Measurements from ENCODE around the gene RUNDC3A. TPM values are rescaled to one million over a fixed set of nuclear protein-coding genes. Genes with fewer than 3 reads are reported as not detected.

RUNDC3A gene
- total RNA-seq, 1 experiment from 2014 or later = 3.6 TPM

- Histone ChIP-seq H3K36me3 (ENCODE audit: control insufficient read depth, insufficient read depth, low read length) (no peaks in the 10 kb centered on the region), H3K4me3 (ENCODE audit: low read depth in 2 of 2, low read length in 2 of 2) (no peak overlapping the region), H3K4me1 (ENCODE audit: control insufficient read depth, insufficient read depth, low read length) (no peaks in the 10 kb centered on the region), H3K27me3 (ENCODE audit: control insufficient read depth, insufficient read depth, low read length) (no peaks in the 10 kb centered on the region), H3K27ac (ENCODE audit: low read length) (no peak overlapping the region), H3K9me3 (ENCODE audit: control insufficient read depth, insufficient read depth, low read depth, low read length) (no peaks in the 10 kb centered on the region)
- TF ChIP-seq CTCF (IDR thresholded peaks at IDR 0.05) (no peak), SIN3A (IDR thresholded peaks at IDR 0.05; ENCODE audit: borderline replicate concordance, insufficient read depth, low read depth, low read length) (no peak), TCF7L2 (IDR thresholded peaks at IDR 0.05; ENCODE audit: low read depth, low read length) (no peak), REST (IDR thresholded peaks at IDR 0.05; ENCODE audit: insufficient read depth in 1 of 2, low read depth in 2 of 2, low read length in 1 of 2) (no peak), POLR2AphosphoS5 (IDR thresholded peaks at IDR 0.05; ENCODE audit: low read depth, low read length) (no peak)
- no peak for DNase-seq (ENCODE audit: low read depth, low spot score)
- POLR2A ChIA-PET = interaction anchor here (0.6 kb wide), 1 partner anchor 53 kb away, joined by 10 read pairs; no protein-coding TSS in a partner anchor
- no peak for ATAC-seq
- in situ Hi-C loops (cut with HindIII; ENCODE audit: low pct_unique_long_range_greater_than_20kb, low sequenced_read_pairs) = no loop called here
- BruUV-seq (replicated peaks) = no TSS peak
- CTCF ChIA-PET = no interaction called here
- intact Hi-C loops (cut with micrococcal nuclease; ENCODE audit: unreplicated experiment) = no loop called here
These were observed 45.0 kb upstream of the RUNDC3A start for GRCh38 chr17:44263345-44263902.

- ChIA-PET POLR2A (no interaction called here), CTCF (interaction anchor here (0.6 kb wide), 1 partner anchor 11 kb away, joined by 5 read pairs; no protein-coding TSS in a partner anchor)
- H3K4me1 ChIP-seq (ENCODE audit: control insufficient read depth, insufficient read depth, low read length) = no peaks in the 10 kb centered on the region; the same call in none of the 2 replicates
- TF ChIP-seq SIN3A (IDR thresholded peaks at IDR 0.05; ENCODE audit: borderline replicate concordance, insufficient read depth, low read depth, low read length) (no peak), REST (IDR thresholded peaks at IDR 0.05; ENCODE audit: insufficient read depth in 1 of 2, low read depth in 2 of 2, low read length in 1 of 2) (no peak), TCF7L2 (IDR thresholded peaks at IDR 0.05; ENCODE audit: low read depth, low read length) (no peak), POLR2AphosphoS5 (IDR thresholded peaks at IDR 0.05; ENCODE audit: low read depth, low read length) (no peak), CTCF (IDR thresholded peaks at IDR 0.05) (no peak)
- in situ Hi-C loops (cut with HindIII; ENCODE audit: low pct_unique_long_range_greater_than_20kb, low sequenced_read_pairs) (no loop called here), intact Hi-C loops (cut with micrococcal nuclease; ENCODE audit: unreplicated experiment) (no loop called here)
- BruUV-seq (replicated peaks) = no TSS peak
- H3K27ac ChIP-seq (ENCODE audit: low read length) = no peak overlapping the region
- H3K9me3 ChIP-seq (ENCODE audit: control insufficient read depth, insufficient read depth, low read depth, low read length) = no peaks in the 10 kb centered on the region
- ATAC-seq (peak; percentile 56; the same call in 1 of the 2 replicates), DNase-seq (ENCODE audit: low read depth, low spot score) (no peak)
- H3K36me3 ChIP-seq (ENCODE audit: control insufficient read depth, insufficient read depth, low read length) = no peaks in the 10 kb centered on the region
- H3K4me3 ChIP-seq (ENCODE audit: low read depth in 2 of 2, low read length in 2 of 2) = no peak overlapping the region
- H3K27me3 ChIP-seq (ENCODE audit: control insufficient read depth, insufficient read depth, low read length) = no peaks in the 10 kb centered on the region
These were observed 41.8 kb upstream of the RUNDC3A start for GRCh38 chr17:44266402-44267164.

Data from Panc1 (cell line).